ENCODE results near the gene OR52D1. TPM values are rescaled to one million over a fixed set of nuclear protein-coding genes. Genes with fewer than 3 reads are reported as not detected.

Gene OR52D1
- polyA plus RNA-seq, 1 donor (not counting 4 experiments of a cell fraction or from before 2014, with no cell fraction given): not detected

- Histone ChIP-seq H3K4me3 (ENCODE audit: control insufficient read depth in 2 of 3, extremely low read depth in 1 of 3, insufficient read depth in 2 of 3, low read depth in 1 of 3, low read length in 3 of 3) (no peak overlapping the region), H2AFZ (ENCODE audit: control insufficient read depth, low read length) (no peak overlapping the region), H3K9ac (ENCODE audit: control insufficient read depth, extremely low read depth, insufficient read depth, low read length) (no peak overlapping the region), H3K9me1 (ENCODE audit: control insufficient read depth, extremely low read depth, insufficient read depth, low read length) (no peaks in the 10 kb centered on the region), H4K20me1 (ENCODE audit: control insufficient read depth, extremely low read depth, insufficient read depth, low read length) (no peaks in the 10 kb centered on the region), H3K4me1 (ENCODE audit: control insufficient read depth, extremely low read depth, insufficient read depth, low read length) (no peaks in the 10 kb centered on the region), H3K36me3 (ENCODE audit: control insufficient read depth in 2 of 2, extremely low read depth in 1 of 2, insufficient read depth in 2 of 2, low read length in 2 of 2) (no peaks in the 10 kb centered on the region), H3K27ac (ENCODE audit: control insufficient read depth, insufficient read depth, low read length) (no peak overlapping the region), H3K27me3 (ENCODE audit: control insufficient read depth, extremely low read depth, insufficient read depth, low read length) (no peaks in the 10 kb centered on the region), H3K9me3 (ENCODE audit: control insufficient read depth, low read depth, low read length) (no peaks in the 10 kb centered on the region), H3K79me2 (ENCODE audit: control insufficient read depth, insufficient read depth, low read length) (no peaks in the 10 kb centered on the region), H3K4me2 (ENCODE audit: control insufficient read depth, extremely low read depth, insufficient read depth, low read depth, low read length) (no peak overlapping the region)
- TF ChIP-seq CTCF (optimal IDR thresholded peaks at IDR 0.05 in 1 of 3, IDR thresholded peaks at IDR 0.05 in 1 of 3, conservative IDR thresholded peaks at IDR 0.05 in 1 of 3; ENCODE audit: extremely low read depth in 1 of 3, insufficient read depth in 2 of 3, low read length in 3 of 3) (no peak), EZH2 (IDR thresholded peaks at IDR 0.05; ENCODE audit: low read length) (no peak)
- no peak for DNase-seq (ENCODE audit: low read depth, low spot score)
- dilution Hi-C loops (cut with MboI; ENCODE audit: extremely low pct_ligation_motif_present, low sequenced_read_pairs): no loop called here
- no peak for FAIRE-seq
Measured at GRCh38 chr11:5536482-5536881, 48.0 kb downstream of the OR52D1 start.

Other genes with a start within 250 kb of the OR52D1 start
- 0.30 to 0.31 TPM in 2 of 3 replicates, not detected in the other for gene HBG1, start 238.8 kb upstream of the OR52D1 start, polyA plus RNA-seq
- gene HBG2, start 233.9 kb upstream of the OR52D1 start, polyA plus RNA-seq: 0.50 to 0.73 TPM (median 0.61 TPM) in 3 replicates
- gene HBE1, start 218.7 kb upstream of the OR52D1 start, polyA plus RNA-seq: 0.19 to 0.26 TPM in 2 of 3 replicates, not detected in the other
- not detected in 3 replicates for gene OR51B4, start 186.7 kb upstream of the OR52D1 start, polyA plus RNA-seq
- not detected in 3 replicates for gene OR51B2, start 164.4 kb upstream of the OR52D1 start, polyA plus RNA-seq
- gene OR51B5, start 145.2 kb upstream of the OR52D1 start, polyA plus RNA-seq: not detected in 3 replicates
- not detected in 3 replicates for gene OR51B6, start 137.2 kb upstream of the OR52D1 start, polyA plus RNA-seq
- gene OR51M1, start 104.9 kb upstream of the OR52D1 start, polyA plus RNA-seq: not detected in 3 replicates
- not detected in 3 replicates for gene OR51Q1, start 66.6 kb upstream of the OR52D1 start, polyA plus RNA-seq
- not detected in 3 replicates for gene OR51I1, start 47.2 kb upstream of the OR52D1 start, polyA plus RNA-seq
- gene OR51I2, start 39.4 kb upstream of the OR52D1 start, polyA plus RNA-seq: not detected in 3 replicates
- not detected in 3 replicates for gene UBQLN3, start 21.3 kb downstream of the OR52D1 start, polyA plus RNA-seq
- gene UBQLNL, start 28.0 kb downstream of the OR52D1 start, polyA plus RNA-seq: 0.08 to 0.48 TPM (median 0.12 TPM) in 3 replicates
- 0.15 TPM in 1 of 3 replicates, not detected in the others for gene OR52H1, start 59.9 kb downstream of the OR52D1 start, polyA plus RNA-seq
- gene OR52B6, start 92.2 kb downstream of the OR52D1 start, polyA plus RNA-seq: not detected in 3 replicates
- gene TRIM6, start 108.0 kb downstream of the OR52D1 start, polyA plus RNA-seq: 3.9 to 5.2 TPM (median 4.5 TPM) in 3 replicates
- gene TRIM34, start 136.3 kb downstream of the OR52D1 start, polyA plus RNA-seq: 13.7 to 20.5 TPM (median 15.8 TPM) in 3 replicates
- 23.2 to 34.6 TPM (median 26.3 TPM) in 3 replicates for gene TRIM5, start 196.4 kb downstream of the OR52D1 start, polyA plus RNA-seq
- gene TRIM22, start 201.1 kb downstream of the OR52D1 start, polyA plus RNA-seq: 86.0 to 119 TPM (median 117 TPM) in 3 replicates
- gene OR56B1, start 247.8 kb downstream of the OR52D1 start, polyA plus RNA-seq: 0.04 TPM in 1 of 3 replicates, not detected in the others